IPS-NIHi11 (cell line): Measurements from ENCODE around the gene EBLN1.
A peak's percentile ranks its signal among the peaks of the same experiment; 100 is the strongest.

Experiments used
- DNase-seq: peaks from one replicate; pipeline ENCODE4 v3.0.0; 2012; ENCODE audit warnings: mixed read lengths, low spot score

EBLN1 gene

DNA sequence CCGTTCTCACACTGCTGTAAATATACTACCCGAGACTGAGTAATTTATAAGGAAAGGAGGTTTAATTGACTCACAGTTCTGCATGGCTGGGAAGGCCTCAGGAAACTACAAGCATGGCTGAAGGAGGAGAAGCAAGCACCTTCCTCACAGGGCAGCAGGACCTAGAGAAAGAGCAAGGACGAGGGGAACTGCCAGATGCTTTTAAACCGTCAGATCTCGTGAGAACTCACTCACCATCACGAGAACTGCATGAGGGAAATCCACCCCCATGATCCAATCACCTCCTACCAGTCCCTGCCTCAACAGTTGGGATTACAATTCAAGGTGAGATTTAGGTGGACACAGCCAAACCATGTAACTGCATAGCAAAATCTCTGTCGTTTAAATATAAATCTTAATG, at the start of gene EBLN1:
Gene EBLN1, minus strand, starts transcription at position 174 of the 400 bp plus-strand sequence. CDS start 8,032 bp downstream, outside the sequence.
- no peak for DNase-seq

DNA sequence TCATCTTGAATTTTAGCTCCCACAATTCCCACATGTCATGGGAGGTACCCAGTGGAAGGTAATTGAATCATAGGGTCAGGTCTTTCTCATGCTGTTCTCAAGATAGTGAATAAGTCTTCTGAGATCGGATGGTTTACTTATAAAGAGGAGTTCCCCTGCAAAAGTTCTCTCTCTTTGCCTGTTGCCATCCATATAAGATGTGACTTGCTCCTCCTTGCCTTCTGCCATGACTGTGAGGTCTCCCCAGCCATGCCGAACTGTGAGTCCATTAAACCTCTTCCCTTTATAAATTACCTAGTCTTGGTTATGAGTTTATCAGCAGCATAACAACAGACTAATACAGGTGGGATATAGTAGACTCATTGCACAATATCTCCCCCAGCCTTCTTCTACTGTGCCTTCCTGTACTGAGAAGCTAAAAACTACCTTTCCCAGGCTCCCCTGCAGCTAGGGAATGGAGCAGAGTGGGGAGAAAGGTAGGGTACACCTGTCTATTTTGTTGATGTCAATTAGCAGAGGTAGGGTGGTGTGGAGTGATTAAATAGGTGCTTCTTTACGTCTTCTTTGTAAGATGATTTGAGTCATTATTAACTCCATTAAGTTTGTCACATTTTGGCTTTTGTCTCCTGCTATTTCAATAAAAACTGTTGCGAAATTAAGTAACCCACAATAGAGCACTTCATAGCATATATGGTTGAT, 48.2 kb upstream of the EBLN1 start:
- DNase-seq: no peak

DNA sequence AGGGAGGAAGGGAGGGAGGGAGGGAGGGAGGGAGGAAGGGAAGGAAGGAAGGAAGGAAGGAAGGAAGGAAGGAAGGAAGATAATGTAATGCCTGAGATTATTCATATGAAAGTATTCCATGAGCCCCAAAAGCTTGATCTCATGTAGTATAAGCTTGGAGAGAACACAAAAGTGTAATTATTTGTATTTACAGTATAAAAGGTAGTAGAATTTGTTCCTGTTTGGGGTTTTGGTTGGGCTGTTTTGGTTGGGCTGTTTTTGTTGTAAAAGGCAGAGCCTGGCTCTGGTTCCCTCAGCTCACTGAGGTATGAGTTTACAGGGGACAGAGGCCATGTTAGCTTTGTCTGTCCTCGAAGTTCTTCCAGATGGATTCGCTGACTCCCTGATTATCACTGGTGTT, 45.3 kb upstream of the EBLN1 start:
- DNase-seq: no peak

DNA sequence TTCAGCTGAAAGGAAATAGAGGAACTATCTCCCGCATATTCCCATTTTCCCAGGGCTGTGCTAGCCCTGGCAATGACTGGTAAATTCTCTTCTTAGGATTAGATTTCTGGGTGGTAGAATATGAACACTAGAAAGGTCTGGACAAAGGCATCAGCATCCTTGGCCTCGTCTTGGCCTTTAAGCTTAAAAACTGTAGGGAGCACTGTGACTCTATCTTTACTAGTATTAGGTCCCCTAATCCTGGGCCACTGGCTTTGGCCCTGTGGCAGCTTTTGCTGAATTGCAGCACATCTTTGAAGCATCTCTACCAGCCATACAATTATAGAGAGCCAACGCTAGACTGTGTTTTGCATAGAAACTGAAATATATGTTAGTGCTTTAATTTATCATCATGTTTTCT, 41.5 kb upstream of the EBLN1 start:
- DNase-seq: no peak

DNA sequence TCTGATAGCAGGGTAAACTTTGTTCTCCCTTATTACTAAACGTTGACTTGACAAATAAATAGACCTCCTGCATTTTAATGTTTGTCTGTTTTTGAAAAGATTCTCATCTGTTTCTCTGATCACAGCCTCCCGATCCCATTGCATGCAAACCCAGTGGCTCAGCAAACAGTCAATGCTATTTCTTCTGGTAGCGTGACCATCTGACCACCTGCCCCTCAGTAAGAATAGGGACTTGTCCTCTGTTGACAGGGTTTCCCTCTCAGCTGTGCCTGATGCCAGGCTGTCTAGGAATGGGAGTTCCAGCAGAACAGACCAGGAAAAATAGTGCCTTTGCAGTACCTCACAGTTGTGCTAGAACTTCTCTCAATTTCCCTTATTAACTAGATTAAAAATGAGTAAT, 40.7 kb upstream of the EBLN1 start:
- no peak for DNase-seq

DNA sequence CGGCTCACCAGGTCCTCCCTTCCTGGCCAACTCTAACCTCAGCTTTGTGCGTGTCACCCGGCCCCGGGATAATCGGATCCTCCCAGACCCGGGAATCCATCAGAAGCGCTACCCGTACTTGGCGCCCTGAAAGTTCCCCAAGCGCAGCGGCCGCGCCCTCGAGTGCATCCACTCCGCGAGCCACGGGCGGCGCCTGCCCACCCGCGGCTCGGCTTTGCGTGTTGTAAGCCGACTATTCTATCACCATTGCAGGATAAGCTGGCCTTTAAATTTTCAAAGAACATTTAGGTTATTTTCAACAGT, 35.7 kb upstream of the EBLN1 start:
- peak; percentile 18 for DNase-seq

DNA sequence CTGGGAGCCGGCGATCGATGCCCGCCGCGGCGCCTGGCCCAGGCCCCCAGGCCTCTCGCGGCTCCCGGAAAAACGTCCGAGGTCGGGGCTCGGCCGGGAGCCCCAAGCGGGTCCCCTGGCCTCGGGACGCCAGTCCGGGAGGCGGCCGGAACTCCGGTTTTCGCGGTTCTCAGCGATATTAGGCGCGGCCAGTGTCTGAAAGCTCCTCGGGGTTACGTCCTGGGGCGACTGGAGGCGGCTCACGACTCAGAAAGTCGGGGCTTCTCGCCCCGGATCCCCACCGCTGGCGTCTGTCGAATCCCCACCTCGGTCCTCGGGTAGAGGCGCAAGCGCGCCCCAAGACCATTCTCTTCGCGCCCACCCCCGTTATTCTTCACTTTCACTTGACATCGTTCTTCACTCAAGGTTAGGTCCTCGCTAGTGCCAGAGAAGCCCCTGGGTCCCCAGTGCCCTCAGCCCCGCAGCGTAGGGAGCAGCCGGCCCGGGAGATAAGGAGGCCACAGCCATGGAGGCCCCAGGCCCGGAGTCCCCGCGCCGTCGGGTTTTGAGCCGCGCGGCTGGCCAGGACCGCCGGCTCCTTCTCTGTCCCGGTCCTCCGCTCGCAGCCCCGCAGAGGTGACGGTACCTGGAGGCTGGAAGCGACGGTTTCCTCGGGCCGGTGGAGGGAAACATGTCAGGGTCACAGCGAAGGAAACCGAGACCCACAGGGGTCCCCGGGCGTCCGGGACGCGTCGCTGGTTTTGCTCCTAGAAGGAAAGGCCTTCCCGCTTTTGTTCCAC, 35.2 kb upstream of the EBLN1 start:
- DNase-seq: peak; percentile 26

DNA sequence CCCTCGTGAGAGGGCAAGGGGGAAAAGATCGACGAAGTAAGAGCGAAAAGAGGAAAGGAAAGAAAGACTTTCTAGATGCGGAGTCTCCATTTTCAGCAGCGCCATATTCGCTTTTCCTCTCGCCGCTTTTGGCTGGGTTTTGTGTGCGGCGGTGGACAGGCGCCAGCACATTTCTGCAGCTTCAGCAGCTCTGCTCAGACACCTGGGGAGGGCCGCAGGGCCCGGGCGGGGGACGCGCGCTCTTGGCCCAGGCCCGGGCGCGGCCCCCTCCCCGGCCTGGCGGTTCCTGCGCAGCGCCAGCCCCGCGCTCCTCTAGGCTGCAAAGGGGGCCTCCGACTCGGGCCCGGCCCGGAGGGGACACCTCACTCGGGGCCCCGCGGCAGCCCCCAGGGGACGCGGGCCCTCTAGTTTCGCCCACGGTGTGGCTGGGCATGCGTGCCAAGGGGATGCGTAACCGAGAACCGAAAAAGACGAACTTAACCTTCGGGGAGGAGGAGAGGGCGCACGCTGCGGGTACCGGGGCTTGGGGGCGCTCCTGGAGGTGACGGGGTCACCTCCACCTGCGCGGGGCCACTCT, 34.5 kb upstream of the EBLN1 start:
- DNase-seq: peak; percentile 60

DNA sequence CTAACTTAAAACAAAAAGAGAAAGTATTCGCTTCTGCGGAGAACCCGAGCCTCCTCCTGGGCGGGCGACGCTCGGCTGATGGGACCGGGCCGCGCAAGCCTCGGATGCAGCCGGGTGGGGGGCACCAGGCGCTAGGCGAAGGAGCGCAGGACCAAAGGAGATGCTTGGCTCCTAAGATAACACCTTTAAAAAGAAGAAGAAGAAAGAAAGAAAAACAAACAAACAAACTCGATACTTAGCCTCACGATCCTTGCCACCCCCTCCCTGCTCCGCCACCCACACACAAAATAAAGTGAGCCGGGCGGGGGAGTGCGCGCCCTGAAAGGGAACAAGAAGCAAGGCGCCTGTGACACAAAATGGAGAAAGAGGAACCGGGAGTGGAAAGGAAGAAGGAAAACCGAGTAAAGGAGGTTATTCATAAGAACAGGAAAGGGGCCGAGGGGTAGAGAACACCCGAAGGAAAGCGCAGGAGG, 34.0 kb upstream of the EBLN1 start:
- DNase-seq: peak; percentile 58

DNA sequence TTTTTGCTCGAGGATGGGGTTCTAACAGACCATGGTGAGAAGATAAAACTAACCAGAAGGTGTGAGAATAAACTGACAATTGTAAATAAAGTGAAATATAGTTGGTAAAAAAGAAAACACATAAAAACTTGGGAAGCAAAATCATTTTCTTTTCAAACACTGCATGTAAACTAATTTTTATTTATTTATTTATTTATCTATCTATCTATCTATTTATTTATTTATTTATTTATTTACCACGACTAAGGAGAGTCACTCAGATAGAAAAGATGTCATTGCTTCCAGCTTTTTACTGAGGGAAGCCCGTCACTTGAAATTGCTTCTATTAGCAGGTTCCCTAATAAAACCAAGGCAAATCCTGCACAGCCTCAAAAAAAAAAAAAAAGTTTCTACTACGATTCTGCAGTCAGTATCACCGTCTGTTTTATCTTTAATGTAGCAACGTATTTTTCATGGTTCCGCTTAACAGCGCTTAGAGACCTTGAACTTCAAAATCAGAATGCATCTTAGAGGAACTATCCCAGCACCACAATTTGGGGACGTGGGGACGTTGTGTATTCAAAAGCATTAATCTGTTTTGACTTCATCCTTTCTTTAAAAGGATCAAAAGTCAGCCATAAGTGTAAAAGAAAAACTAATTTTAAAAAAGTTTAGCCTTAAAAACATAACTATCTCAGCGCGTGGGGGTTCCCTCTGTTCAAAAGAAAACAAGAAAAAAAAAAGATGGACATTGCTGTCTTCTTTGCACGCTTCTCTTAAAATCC, 33.3 kb upstream of the EBLN1 start:
- DNase-seq: no peak

DNA sequence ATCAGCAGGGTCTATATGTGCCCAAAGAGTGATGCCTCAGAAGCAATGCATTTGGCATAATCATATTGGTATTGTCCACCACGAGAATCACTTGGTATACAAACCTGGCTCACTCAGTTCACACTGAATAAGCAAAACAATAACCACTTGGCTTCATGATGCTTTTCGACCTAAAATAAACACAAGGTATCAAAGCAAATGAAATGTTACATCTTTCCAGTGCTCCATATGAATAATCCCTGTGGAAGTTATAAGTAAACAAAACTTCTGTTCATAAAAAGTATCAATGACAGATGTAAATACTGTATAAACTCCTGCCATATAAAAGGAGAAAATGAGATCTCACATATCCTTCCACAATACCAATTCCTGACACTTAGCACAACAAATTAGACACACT, 29.8 kb upstream of the EBLN1 start:
- no peak for DNase-seq

DNA sequence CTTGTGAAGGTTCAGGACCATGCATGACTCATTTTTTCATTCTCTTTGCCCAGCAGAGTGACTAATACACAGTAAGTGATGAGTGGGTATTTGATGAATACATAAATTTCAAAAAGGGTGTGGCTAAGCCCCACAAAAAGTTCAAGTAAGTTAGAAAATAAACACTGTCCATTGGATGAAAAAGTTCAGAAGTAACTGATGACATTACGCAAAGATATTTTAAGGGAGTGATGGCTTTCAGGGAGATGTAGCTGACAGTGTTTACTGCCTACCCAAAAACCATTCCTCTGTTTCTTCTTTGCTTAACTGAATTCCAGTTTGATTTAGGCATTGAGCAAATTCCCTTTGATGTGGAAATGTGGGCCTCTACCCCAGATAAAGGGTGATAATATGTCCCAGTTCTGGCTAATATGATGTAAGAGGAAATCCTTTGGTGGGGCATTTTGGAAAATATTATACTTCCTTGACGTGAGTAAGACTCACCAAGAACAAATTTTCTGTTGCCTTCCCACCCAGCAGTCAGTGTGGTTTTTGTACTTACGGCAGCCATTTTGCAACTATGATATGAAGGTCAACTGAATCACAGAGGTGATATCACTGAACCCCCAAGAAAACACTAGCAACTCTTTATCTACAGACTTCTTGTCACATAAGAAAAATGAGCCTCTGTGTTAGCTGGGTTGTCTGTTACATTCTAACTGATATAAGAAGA, 29.0 kb upstream of the EBLN1 start:
- no peak for DNase-seq

DNA sequence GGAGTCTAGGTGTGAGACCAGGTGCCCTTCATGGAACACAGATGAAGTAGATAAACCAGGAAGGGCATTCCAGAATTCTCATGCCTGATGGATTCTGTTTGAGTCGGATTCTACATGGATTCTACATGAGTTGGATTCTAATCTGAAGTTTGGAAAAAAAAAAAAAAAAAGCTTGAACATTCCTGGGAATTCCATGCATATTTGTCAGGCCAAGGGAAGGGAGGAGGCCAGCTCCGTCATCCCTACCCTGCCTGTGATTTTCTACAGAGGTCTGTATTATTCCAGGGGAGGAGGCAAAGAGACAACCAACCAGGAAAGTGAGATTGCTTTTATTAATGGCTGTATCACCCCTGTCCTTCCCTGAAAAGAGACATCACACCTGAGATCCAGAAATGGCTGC, 27.8 kb upstream of the EBLN1 start:
- DNase-seq: no peak

DNA sequence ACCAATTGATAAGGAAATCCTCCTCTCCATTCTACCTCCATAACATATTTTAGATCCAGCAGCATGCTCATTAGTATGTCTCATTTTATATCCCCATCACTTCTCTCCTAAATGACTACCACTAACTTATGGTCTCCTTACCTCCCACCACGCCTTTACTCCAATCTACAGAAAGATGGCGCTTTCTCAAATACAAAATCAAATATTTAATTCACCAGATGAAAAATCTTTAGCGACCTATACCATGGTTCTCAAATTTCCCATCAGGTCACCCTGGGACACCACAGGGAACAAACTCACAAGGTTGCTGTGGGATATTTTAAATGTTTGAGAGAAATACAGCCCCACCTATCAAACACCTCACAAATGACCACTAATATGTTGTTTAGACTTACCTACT, 27.0 kb upstream of the EBLN1 start:
- no peak for DNase-seq

DNA sequence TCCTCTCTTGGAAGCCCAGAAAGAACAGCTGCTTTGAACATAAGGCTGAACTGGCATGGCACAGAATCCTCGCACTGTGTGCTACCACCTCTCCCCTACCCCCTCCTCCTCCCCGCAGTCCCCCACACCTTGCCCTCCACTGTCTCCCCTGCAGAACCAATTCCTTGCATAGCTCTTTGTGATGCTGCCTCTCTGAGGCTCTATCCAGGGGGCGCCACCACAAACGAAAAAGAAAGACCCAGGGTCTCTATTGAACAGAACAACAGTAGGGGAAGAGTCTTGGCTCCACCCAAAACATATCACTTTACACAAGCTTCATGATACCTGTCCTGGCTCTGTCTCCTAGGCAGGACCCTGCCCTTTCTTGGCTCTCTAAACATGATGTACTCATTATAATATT, 26.2 kb upstream of the EBLN1 start:
- DNase-seq: no peak

DNA sequence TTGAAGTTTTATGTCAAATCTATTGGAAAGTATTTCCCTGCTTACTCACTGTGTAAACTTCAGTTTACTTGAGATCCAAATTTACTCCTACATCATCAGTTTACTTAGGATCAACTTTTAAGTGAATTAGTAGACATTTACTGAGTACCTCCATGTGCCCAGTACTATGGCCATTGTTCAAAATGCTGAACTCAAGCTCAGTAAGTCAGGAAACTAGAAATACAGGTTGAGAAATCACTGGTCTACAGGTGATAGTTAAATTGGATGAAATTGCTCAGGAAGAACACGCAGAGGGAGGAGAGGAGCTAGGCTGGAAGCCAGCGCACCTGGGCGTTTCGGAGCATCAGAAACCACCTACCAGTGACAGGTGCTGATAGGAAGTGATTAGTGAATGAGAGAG, 25.5 kb upstream of the EBLN1 start:
- no peak for DNase-seq

DNA sequence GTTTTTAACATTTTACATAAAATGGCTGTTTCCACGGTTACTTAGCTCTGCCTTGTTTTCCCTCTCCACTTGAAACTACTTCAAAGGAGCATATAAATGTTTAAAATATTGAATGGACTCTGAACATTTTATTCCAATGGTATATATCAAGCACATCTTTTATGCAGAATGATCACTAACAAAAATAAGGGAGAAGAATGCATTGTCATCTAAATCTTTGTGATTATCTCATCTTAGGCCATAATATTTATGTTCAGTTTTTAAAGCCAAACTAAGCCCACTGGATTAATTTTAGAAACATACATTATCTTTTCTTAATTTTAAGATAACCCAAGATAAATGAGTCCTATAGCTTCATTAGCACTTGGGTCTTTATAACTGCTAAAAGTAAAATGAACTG, 13.4 kb upstream of the EBLN1 start:
- DNase-seq: no peak

DNA sequence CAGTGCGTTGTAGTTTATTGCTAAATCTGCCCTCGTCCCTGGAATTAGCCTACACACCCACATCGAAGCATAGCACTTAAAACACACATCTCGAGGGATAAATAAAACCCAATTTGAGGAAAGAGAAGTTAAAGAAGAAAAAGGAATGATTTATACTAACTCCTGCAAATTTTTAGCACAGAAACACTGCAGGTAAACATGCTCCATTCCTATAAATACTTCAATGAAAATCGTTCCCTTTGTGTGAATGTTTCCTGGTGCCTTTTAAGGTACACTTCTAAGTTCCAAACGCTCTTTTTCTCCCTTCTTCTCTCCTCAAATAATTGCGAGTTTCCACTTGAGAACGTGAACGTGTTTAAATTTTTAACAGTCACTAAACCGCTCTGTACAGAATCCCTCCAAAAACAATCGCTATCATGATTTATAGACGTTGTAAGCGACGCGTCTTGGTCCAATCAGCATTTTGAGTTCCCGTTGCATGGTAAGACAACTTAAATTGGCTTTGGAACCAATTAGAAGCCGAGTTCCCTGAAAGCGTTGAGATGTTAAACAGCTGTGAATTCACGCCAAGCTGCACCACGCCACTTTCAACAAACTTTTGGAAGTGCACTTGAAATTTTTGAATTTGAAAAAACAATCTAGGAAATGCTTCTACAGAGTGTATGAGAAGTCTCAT, 12.5 kb upstream of the EBLN1 start:
- DNase-seq: peak; percentile 38

DNA sequence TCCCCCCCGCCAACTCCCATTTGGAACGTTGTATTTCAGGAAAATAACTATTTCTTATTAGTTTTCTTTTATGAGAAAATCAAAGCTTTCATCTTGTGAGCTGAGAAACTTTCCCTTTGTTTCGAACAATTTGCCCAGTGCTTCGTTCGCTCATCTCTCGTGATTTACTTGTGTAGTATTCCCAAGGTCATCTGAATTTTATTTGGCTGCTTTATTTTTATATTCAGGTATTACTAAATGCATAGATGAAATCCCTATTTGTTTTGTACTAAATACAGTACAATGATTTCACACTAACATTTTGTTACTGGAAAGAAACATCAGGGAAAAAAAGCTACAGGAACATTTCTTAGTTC, 12.0 kb upstream of the EBLN1 start:
- no peak for DNase-seq

DNA sequence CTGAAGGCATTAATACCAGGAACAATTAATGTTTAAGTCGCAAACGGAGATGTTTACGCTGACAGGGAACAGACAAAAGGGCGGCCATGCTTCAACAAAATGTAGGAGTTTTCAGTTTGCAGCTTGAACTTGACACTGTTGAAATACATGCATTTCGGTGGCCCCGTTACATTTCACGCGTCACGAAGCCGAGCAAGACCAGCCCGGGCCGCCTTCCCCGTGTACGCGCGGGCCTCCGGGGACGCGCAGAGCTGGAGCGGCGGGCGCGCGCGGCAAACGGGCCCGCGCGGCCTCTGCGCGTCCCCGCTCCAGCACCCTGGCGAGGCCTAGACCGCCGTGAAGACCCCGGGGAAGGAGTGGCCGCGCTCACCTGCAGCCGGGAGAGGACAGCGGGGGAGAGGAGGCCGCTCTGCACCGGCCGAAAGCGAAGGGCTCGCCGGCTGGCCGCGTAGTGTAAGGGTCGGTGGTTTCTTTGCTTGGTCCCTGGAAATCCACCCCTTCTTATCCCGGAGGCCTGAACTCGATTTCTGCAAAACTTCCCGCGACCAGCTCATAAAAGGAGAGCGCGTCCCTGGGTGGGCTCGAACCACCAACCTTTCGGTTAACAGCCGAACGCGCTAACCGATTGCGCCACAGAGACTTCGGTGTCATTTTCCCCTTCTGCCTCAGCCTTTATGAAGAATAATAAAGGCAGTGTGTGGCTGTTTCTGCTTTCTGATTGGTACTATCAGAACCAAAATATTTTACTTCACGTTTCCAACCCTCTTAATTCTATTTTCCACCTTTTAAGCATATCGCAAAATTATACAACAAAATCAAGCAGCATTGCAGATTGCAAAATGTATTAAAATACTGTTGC, 11.4 kb upstream of the EBLN1 start:
- peak; percentile 90 for DNase-seq
